Left ventricle myocardium inferior (tissue), 1 donor: ENCODE measurements around the gene PRDM16. TPM values are rescaled to one million over a fixed set of nuclear protein-coding genes. Genes with fewer than 3 reads are reported as not detected.

Experiments
- DNase-seq: peaks from one replicate; pipeline ENCODE4 v3.0.0-alpha.2; 2020
- H3K27ac ChIP-seq: fragments of 200-600 bp; replicated peaks from 2 replicates; pipeline ENCODE4 v1.8.0; 2021
- H3K27me3 ChIP-seq: fragments of 200-600 bp; 2 replicates; pipeline ENCODE4 v1.8.0; 2021; ENCODE audit warnings: low read depth
- H3K36me3 ChIP-seq: fragments of 200-600 bp; 2 replicates; pipeline ENCODE4 v1.8.0; 2021
- H3K4me1 ChIP-seq: fragments of 200-600 bp; 2 replicates; pipeline ENCODE4 v1.8.0; 2021
- H3K4me3 ChIP-seq: fragments of 200-600 bp; 2 replicates; pipeline ENCODE4 v1.8.0; 2021; ENCODE audit warnings: mild to moderate bottlenecking, moderate library complexity
- H3K9me3 ChIP-seq: fragments of 200-600 bp; replicated peaks from 2 replicates; pipeline ENCODE4 v1.8.0; 2021
- CTCF ChIP-seq: fragments of 200-600 bp; IDR thresholded peaks from 2 replicates; pipeline ENCODE4 v1.8.0; 2021; ENCODE audit warnings: antibody characterized with exemption, mild to moderate bottlenecking, borderline replicate concordance
- intact Hi-C: fragments of 100-400 bp; cut with micrococcal nuclease; formaldehyde crosslinking; loops from one replicate; pipeline ENCODE4 v1.11.0; 2022
- total RNA-seq: library from RNA; stranded (reverse); fragmentation: NEBNext Ultra II Directional; extraction: Animal tissue kit (Norgen Biotek cat#: 25700); gene quantifications from one replicate; pipeline ENCODE4 v1.2.1, GENCODE V29; 2021
- donor health status: DM: no; HTN: yes; CAD: no; lungs with severe emphysema.

PRDM16 gene
- total RNA-seq, 1 donor from 2014 or later = 16.6 TPM

GRCh38 chr1:3469104-3469848 is 400.3 kb downstream of the PRDM16 start:
- Histone ChIP-seq H3K36me3 (no peaks in the 10 kb centered on the region), H3K27me3 (no peaks in the 10 kb centered on the region), H3K4me3 (no peak overlapping the region), H3K4me1 (peaks cover 12% of the 10 kb centered on the region), H3K27ac (no peak overlapping the region), H3K9me3 (no peaks in the 10 kb centered on the region)
- intact Hi-C loops = no loop called here
- DNase-seq = peak; percentile 11
- no peak for TF ChIP-seq CTCF

- intact Hi-C loops = no loop called here
- no peak for DNase-seq
- Histone ChIP-seq H3K27me3 (no peaks in the 10 kb centered on the region), H3K27ac (no peak overlapping the region), H3K9me3 (no peaks in the 10 kb centered on the region), H3K4me1 (peaks cover 12% of the 10 kb centered on the region), H3K4me3 (no peak overlapping the region), H3K36me3 (no peaks in the 10 kb centered on the region)
- TF ChIP-seq CTCF = no peak
Measured at GRCh38 chr1:3469849-3470649, 401.0 kb downstream of the PRDM16 start.

GRCh38 chr1:3470650-3471355 is 401.8 kb downstream of the PRDM16 start:
- Histone ChIP-seq H3K9me3 (no peaks in the 10 kb centered on the region), H3K27ac (peak overlapping the region; percentile 57), H3K4me1 (peaks cover 12% of the 10 kb centered on the region), H3K36me3 (no peaks in the 10 kb centered on the region), H3K4me3 (no peak overlapping the region), H3K27me3 (no peaks in the 10 kb centered on the region)
- DNase-seq = no peak
- intact Hi-C loops = no loop called here
- no peak for TF ChIP-seq CTCF

GRCh38 chr1:3471356-3472087 is 402.5 kb downstream of the PRDM16 start:
- Histone ChIP-seq H3K27ac (peak overlapping the region; percentile 57), H3K4me1 (peaks cover 12% of the 10 kb centered on the region), H3K9me3 (no peaks in the 10 kb centered on the region), H3K36me3 (no peaks in the 10 kb centered on the region), H3K4me3 (no peak overlapping the region), H3K27me3 (no peaks in the 10 kb centered on the region)
- TF ChIP-seq CTCF = peak; percentile 72
- peak; percentile 62 for DNase-seq
- intact Hi-C loops = no loop called here
